Left ventricle myocardium superior (tissue), 1 donor: ENCODE measurements around the gene PREX1. TPM values are rescaled to one million over a fixed set of nuclear protein-coding genes. Genes with fewer than 3 reads are reported as not detected.

Source experiments
- total RNA-seq: library from RNA; stranded (reverse); fragmentation: NEBNext Ultra II Directional; extraction: Animal tissue kit (Norgen Biotek cat#: 25700); gene quantifications from one replicate; pipeline ENCODE4 v1.2.1, GENCODE V29; 2021
- donor health status: DM: no; HTN: yes; CAD: no; lungs with severe emphysema.

PREX1 gene
- total RNA-seq, 1 donor from 2014 or later: 8.3 TPM

Other genes with a start within 250 kb of the PREX1 start
- gene ARFGEF2, start 93.7 kb upstream of the PREX1 start, total RNA-seq: 44.9 TPM
- 40.0 TPM for gene CSE1L, start 218.3 kb upstream of the PREX1 start, total RNA-seq